Head of caudate nucleus (tissue), 42 donors: Measurements from ENCODE around the gene ACSF2.

ENCODE experiments used
- DNase-seq, 42 donors: peaks; one replicate each; pipeline versions ENCODE4 v3.0.0 to v3.0.0-alpha.2; 2020 to 2021; ENCODE audit warnings: mixed read lengths in 7 of 42
- intact Hi-C: fragments of 100-400 bp; cut with DNase I; formaldehyde crosslinking; loops from one replicate; pipeline ENCODE4 v1.15.0; 2022

ACSF2 gene

GRCh38 chr17:50483266-50483665, 57.2 kb downstream of the ACSF2 start:
- intact Hi-C loops, result loop anchor here (5.0 kb wide), 1 partner anchor 59 kb away; no protein-coding TSS in a partner anchor
- DNase-seq, result no peak

- intact Hi-C loops, result loop anchor here (5.0 kb wide), 1 partner anchor 58 kb away; no protein-coding TSS in a partner anchor
- DNase-seq, result no peak
Observed at GRCh38 chr17:50484386-50485155, 58.6 kb downstream of the ACSF2 start.

- no peak for DNase-seq
- intact Hi-C loops, result no loop called here
Observed at GRCh38 chr17:50487213-50488096, 61.4 kb downstream of the ACSF2 start.

- intact Hi-C loops, result no loop called here
- no peak for DNase-seq
Observed at GRCh38 chr17:50488880-50489279, 62.9 kb downstream of the ACSF2 start.

- DNase-seq, result no peak
- intact Hi-C loops, result no loop called here
Observed at GRCh38 chr17:50491505-50491904, 65.5 kb downstream of the ACSF2 start.

- intact Hi-C loops, result no loop called here
- DNase-seq, result no peak
Observed at GRCh38 chr17:50492214-50492613, 66.2 kb downstream of the ACSF2 start.

GRCh38 chr17:50493744-50494143, 67.7 kb downstream of the ACSF2 start:
- intact Hi-C loops, result no loop called here
- DNase-seq, result no peak

- intact Hi-C loops, result no loop called here
- DNase-seq, result no peak
Observed at GRCh38 chr17:50495217-50495823, 69.3 kb downstream of the ACSF2 start.

GRCh38 chr17:50495918-50496317, 69.9 kb downstream of the ACSF2 start:
- DNase-seq, result no peak
- intact Hi-C loops, result no loop called here

- intact Hi-C loops, result no loop called here
- no peak for DNase-seq
Observed at GRCh38 chr17:50498021-50498874, 72.2 kb downstream of the ACSF2 start.

- DNase-seq, result no peak
- intact Hi-C loops, result no loop called here
Observed at GRCh38 chr17:50499270-50499669, 73.3 kb downstream of the ACSF2 start.

- no peak for DNase-seq
- intact Hi-C loops, result no loop called here
Observed at GRCh38 chr17:50499721-50500120, 73.7 kb downstream of the ACSF2 start.

GRCh38 chr17:50501054-50501453, 75.0 kb downstream of the ACSF2 start:
- peak in 8 of 42 donors; percentile 9 to 66 (median 26) for DNase-seq
- intact Hi-C loops, result no loop called here

GRCh38 chr17:50502301-50502990, 76.4 kb downstream of the ACSF2 start:
- intact Hi-C loops, result no loop called here
- DNase-seq, result no peak

GRCh38 chr17:50505591-50506130, 79.6 kb downstream of the ACSF2 start:
- DNase-seq, result no peak
- intact Hi-C loops, result no loop called here

- DNase-seq, result no peak
- intact Hi-C loops, result no loop called here
Observed at GRCh38 chr17:50506298-50506697, 80.3 kb downstream of the ACSF2 start.

GRCh38 chr17:50507871-50508572, 82.0 kb downstream of the ACSF2 start, which contains the start of gene MYCBPAP:
TSS of gene MYCBPAP (plus strand) at chr17:50508439. CDS start at chr17:50508675, 236 bp downstream.
- DNase-seq, result peak; percentile 61 to 92 (median 84)
- intact Hi-C loops, result no loop called here
